Liver (tissue), 3 donors: ENCODE measurements around the gene ROPN1L.

Experiments used
- ATF3 ChIP-seq: IDR thresholded peaks from 2 replicates; pipeline ENCODE4 v1.6.1; 2016; ENCODE audit warnings: antibody characterized with exemption
- GABPA ChIP-seq, 2 donors: IDR thresholded peaks in 1 of 2; conservative IDR thresholded peaks in 1 of 2; 2 replicates each; pipeline ENCODE4 v1.6.1; 2016; ENCODE audit warnings: antibody characterized with exemption in 2 of 2, mild to moderate bottlenecking in 1 of 2, moderate library complexity in 1 of 2
- JUND ChIP-seq, 2 donors: IDR thresholded peaks; 2 replicates each; pipeline ENCODE4 v1.6.1; 2016; ENCODE audit warnings: antibody characterized with exemption in 2 of 2
- TF ChIP-seq, protein P1 (sequence below): fragments of 150-350 bp; IDR thresholded peaks from 2 replicates; pipeline ENCODE4 v1.5.1; 2017; ENCODE audit warnings: improper control_type of control experiment, low read depth, low read length; ENCODE audit not compliant: missing input control
- TF ChIP-seq, protein P2 (sequence below): IDR thresholded peaks from 2 replicates; pipeline ENCODE4 v1.6.1; 2016; ENCODE audit warnings: antibody characterized with exemption
- donor health status: healthy.
- donor health status: healthy.

DNA sequence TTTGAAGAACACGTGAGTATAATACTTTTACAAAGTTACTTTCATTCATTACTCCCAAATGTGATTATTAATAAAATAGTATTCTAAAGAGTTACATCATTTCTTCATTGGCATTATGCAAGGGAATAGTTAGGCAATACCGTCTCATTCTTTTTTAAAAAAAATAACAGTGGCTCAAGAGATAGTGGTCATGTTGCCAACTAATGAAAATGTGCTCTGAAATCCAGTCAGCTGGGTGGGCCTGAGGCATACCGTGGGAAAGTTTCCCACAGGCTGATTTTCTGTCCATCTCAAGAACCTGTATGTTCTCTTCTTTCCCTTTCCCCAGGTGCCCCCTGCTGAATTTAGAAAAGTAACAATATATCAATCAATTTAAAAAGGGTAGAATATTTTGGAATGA, 40.8 kb upstream of the ROPN1L start:
- TF ChIP-seq, protein P1, sequence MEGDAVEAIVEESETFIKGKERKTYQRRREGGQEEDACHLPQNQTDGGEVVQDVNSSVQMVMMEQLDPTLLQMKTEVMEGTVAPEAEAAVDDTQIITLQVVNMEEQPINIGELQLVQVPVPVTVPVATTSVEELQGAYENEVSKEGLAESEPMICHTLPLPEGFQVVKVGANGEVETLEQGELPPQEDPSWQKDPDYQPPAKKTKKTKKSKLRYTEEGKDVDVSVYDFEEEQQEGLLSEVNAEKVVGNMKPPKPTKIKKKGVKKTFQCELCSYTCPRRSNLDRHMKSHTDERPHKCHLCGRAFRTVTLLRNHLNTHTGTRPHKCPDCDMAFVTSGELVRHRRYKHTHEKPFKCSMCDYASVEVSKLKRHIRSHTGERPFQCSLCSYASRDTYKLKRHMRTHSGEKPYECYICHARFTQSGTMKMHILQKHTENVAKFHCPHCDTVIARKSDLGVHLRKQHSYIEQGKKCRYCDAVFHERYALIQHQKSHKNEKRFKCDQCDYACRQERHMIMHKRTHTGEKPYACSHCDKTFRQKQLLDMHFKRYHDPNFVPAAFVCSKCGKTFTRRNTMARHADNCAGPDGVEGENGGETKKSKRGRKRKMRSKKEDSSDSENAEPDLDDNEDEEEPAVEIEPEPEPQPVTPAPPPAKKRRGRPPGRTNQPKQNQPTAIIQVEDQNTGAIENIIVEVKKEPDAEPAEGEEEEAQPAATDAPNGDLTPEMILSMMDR: no peak
- TF ChIP-seq GABPA (IDR thresholded peaks at IDR 0.05 in 1 of 2, conservative IDR thresholded peaks at IDR 0.05 in 1 of 2): no peak
- TF ChIP-seq, protein P2, sequence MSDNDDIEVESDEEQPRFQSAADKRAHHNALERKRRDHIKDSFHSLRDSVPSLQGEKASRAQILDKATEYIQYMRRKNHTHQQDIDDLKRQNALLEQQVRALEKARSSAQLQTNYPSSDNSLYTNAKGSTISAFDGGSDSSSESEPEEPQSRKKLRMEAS: no peak
- TF ChIP-seq JUND (IDR thresholded peaks at IDR 0.05): no peak
- no peak for TF ChIP-seq ATF3
